ENCODE measurements around the gene DSCAM.

The DSCAM gene

GRCh38 chr21:40760821-40761220, 86.1 kb downstream of the DSCAM start:
- TF ChIP-seq, protein P1, sequence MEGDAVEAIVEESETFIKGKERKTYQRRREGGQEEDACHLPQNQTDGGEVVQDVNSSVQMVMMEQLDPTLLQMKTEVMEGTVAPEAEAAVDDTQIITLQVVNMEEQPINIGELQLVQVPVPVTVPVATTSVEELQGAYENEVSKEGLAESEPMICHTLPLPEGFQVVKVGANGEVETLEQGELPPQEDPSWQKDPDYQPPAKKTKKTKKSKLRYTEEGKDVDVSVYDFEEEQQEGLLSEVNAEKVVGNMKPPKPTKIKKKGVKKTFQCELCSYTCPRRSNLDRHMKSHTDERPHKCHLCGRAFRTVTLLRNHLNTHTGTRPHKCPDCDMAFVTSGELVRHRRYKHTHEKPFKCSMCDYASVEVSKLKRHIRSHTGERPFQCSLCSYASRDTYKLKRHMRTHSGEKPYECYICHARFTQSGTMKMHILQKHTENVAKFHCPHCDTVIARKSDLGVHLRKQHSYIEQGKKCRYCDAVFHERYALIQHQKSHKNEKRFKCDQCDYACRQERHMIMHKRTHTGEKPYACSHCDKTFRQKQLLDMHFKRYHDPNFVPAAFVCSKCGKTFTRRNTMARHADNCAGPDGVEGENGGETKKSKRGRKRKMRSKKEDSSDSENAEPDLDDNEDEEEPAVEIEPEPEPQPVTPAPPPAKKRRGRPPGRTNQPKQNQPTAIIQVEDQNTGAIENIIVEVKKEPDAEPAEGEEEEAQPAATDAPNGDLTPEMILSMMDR (IDR thresholded peaks at IDR 0.05; ENCODE audit: insufficient read depth, low read length) = no peak
- TF ChIP-seq POLR2AphosphoS5 (IDR thresholded peaks at IDR 0.05; ENCODE audit: low read depth) = no peak
- no peak for TF ChIP-seq REST (IDR thresholded peaks at IDR 0.05; ENCODE audit: insufficient replicate concordance, low read depth)
- H3K27ac ChIP-seq (replicated peaks) = no peak overlapping the region
- peaks cover 4% of the 10 kb centered on the region for H3K27me3 ChIP-seq (ENCODE audit: insufficient read depth, poor library complexity, severe bottlenecking)
- H3K4me3 ChIP-seq (replicated peaks; ENCODE audit: insufficient read depth, low read length) = no peak overlapping the region
- no peak for DNase-seq (ENCODE audit: low read depth in 1 of 2, low spot score in 1 of 2)

- H3K4me3 ChIP-seq (replicated peaks; ENCODE audit: insufficient read depth, low read length) = no peak overlapping the region
- peaks cover 4% of the 10 kb centered on the region for H3K27me3 ChIP-seq (ENCODE audit: insufficient read depth, poor library complexity, severe bottlenecking)
- TF ChIP-seq REST (IDR thresholded peaks at IDR 0.05; ENCODE audit: insufficient replicate concordance, low read depth) = no peak
- TF ChIP-seq SPI1 (IDR thresholded peaks at IDR 0.05; ENCODE audit: borderline replicate concordance, low read depth) = no peak
- TF ChIP-seq, protein P1 (IDR thresholded peaks at IDR 0.05; ENCODE audit: insufficient read depth, low read length) = no peak
- TF ChIP-seq POLR2AphosphoS5 (IDR thresholded peaks at IDR 0.05; ENCODE audit: low read depth) = no peak
- TF ChIP-seq GABPA (IDR thresholded peaks at IDR 0.05; ENCODE audit: low read depth) = no peak
- no peak overlapping the region for H3K27ac ChIP-seq (replicated peaks)
- DNase-seq (ENCODE audit: low read depth in 1 of 2, low spot score in 1 of 2) = no peak
These were observed 87.9 kb downstream of the DSCAM start for GRCh38 chr21:40759061-40759460.

DNA sequence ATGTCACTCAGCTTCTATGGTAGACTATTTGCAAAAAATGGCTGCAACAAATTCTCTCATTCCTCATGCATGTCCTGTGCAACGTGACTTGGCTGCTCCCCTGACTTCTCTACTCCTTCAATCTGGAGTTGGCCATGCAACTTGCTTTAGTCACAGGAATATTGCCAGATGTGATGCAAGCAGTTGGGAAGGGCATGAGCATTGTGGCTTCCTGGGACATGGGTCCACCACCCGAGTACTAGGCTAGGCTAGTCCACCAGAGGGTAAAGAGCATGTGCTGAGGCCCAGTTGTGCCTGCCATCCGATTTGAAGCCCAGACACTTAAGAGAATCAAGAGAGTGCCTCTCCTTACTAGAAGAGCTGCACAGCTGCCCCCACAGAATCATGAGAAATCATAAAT, 89.6 kb downstream of the DSCAM start:
- DNase-seq (ENCODE audit: low read depth in 1 of 2, low spot score in 1 of 2) = no peak
- Histone ChIP-seq H3K27me3 (ENCODE audit: insufficient read depth, poor library complexity, severe bottlenecking) (peaks cover 4% of the 10 kb centered on the region), H3K4me3 (replicated peaks; ENCODE audit: insufficient read depth, low read length) (no peak overlapping the region), H3K27ac (replicated peaks) (no peak overlapping the region)
- TF ChIP-seq REST (IDR thresholded peaks at IDR 0.05; ENCODE audit: insufficient replicate concordance, low read depth) (no peak), POLR2AphosphoS5 (IDR thresholded peaks at IDR 0.05; ENCODE audit: low read depth) (no peak), GABPA (IDR thresholded peaks at IDR 0.05; ENCODE audit: low read depth) (no peak), SPI1 (IDR thresholded peaks at IDR 0.05; ENCODE audit: borderline replicate concordance, low read depth) (no peak)
- TF ChIP-seq, protein P1 (IDR thresholded peaks at IDR 0.05; ENCODE audit: insufficient read depth, low read length) = no peak
